Stomach smooth muscle (tissue), 2 donors: ENCODE results near the gene FLYWCH2.

ENCODE experiments used
- H3K27ac ChIP-seq: one replicate; pipeline ENCODE4 v1.7.0; 2013; ENCODE audit warnings: mild to moderate bottlenecking, low read length, inconsistent platforms
- H3K27me3 ChIP-seq, 2 donors: one replicate each; pipeline ENCODE4 v1.7.0; 2013; ENCODE audit warnings: low read length in 2 of 2; ENCODE audit not compliant: insufficient read depth in 2 of 2, control insufficient read depth in 1 of 2
- H3K36me3 ChIP-seq, 2 donors: one replicate each; pipeline ENCODE4 v1.7.0; 2013; ENCODE audit warnings: low read length in 2 of 2; ENCODE audit not compliant: control insufficient read depth in 2 of 2, insufficient read depth in 2 of 2
- H3K4me1 ChIP-seq: one replicate; pipeline ENCODE4 v1.7.0; 2013; ENCODE audit warnings: low read length; ENCODE audit not compliant: control insufficient read depth, insufficient read depth
- H3K4me3 ChIP-seq, 2 donors: one replicate each; pipeline ENCODE4 v1.7.0; 2013; ENCODE audit warnings: low read length in 2 of 2
- H3K9ac ChIP-seq, 2 donors: one replicate each; pipeline ENCODE4 v1.7.0; 2013; ENCODE audit warnings: low read length in 2 of 2, mild to moderate bottlenecking in 1 of 2
- H3K9me3 ChIP-seq, 2 donors: one replicate each; pipeline ENCODE4 v1.7.0; 2013; ENCODE audit warnings: low read length in 2 of 2; ENCODE audit not compliant: control insufficient read depth in 2 of 2
- donor health status: healthy.
- donor health status: Pancreatic carcinoma.

Gene FLYWCH2

DNA sequence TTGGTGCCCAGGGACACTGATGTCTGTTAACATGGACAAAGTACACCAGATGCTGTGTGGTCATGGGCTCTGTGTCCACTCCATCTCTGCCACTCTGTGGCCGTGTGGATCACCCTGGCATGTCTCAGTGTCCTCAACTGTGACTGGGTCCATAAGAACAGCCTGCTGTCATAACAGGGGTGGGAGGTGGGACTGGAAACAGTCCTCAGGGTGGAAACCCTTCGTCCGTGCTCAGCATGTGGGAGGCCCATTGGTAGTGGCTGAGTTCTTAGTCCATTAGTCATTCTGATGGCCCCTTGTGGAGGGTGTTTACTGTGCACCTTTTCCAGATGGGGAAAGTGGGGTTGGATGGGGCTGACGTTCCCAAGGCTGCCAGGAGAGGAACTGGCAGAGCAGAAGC, 12.8 kb downstream of the FLYWCH2 start:
- no peaks in the 10 kb centered on the region for H3K4me1 ChIP-seq
- H3K9me3 ChIP-seq: no peaks in the 10 kb centered on the region
- no peak overlapping the region for H3K4me3 ChIP-seq
- no peak overlapping the region for H3K27ac ChIP-seq
- H3K27me3 ChIP-seq: no peaks in the 10 kb centered on the region
- H3K36me3 ChIP-seq: peaks cover 0 to 10% of the 10 kb centered on the region in 2 donors
- H3K9ac ChIP-seq: no peak overlapping the region

DNA sequence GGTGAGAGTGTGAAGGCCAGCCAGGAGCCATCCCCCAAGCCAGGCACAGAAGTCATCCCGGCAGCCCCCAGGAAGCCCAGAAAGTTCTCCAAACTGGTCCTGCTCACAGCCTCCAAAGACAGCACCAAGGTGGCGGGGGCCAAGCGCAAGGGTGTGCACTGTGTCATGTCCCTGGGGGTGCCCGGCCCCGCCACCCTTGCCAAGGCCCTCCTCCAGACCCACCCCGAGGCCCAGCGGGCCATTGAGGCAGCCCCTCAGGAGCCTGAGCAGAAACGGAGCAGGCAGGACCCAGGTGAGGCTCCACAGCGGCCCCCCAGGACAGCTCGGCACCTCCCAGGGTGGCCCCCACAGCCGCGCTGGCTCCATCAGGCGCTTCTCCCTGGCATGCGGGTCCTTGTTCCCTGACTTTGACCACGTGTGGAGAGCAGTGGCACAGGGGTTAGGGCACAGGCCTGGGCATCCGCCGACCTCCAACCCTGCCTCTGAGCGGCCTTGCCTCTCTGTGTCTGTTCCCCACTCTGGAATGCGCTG, 13.5 kb downstream of the FLYWCH2 start:
- H3K36me3 ChIP-seq: peaks cover 0 to 11% of the 10 kb centered on the region in 2 donors
- H3K27me3 ChIP-seq: no peaks in the 10 kb centered on the region
- no peak overlapping the region for H3K9ac ChIP-seq
- no peaks in the 10 kb centered on the region for H3K4me1 ChIP-seq
- H3K9me3 ChIP-seq: no peaks in the 10 kb centered on the region
- H3K27ac ChIP-seq: no peak overlapping the region
- H3K4me3 ChIP-seq: no peak overlapping the region

DNA sequence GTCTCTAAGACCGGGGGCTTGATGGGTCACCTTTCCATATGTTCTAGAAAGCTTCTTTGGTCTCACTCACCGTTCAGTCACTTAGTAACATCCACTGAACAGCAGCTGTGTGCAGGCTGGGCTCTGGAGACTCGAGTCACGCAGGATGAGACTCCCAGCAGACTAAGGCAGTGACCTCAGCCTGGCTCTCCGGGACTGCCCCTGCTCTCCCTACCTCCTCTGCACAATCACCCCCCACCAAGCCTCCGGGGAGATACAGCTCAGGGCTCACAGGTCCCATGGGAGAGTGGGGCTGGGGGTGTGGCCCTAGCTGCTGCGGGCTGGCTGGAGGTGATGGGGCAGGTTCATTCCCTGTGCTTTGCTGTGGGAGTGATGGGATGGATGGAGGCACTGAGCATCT, 14.1 kb downstream of the FLYWCH2 start:
- Histone ChIP-seq H3K4me3 (no peak overlapping the region), H3K4me1 (no peaks in the 10 kb centered on the region), H3K27ac (no peak overlapping the region), H3K9me3 (no peaks in the 10 kb centered on the region), H3K27me3 (no peaks in the 10 kb centered on the region), H3K9ac (no peak overlapping the region), H3K36me3 (peaks cover 0 to 11% of the 10 kb centered on the region in 2 donors)

DNA sequence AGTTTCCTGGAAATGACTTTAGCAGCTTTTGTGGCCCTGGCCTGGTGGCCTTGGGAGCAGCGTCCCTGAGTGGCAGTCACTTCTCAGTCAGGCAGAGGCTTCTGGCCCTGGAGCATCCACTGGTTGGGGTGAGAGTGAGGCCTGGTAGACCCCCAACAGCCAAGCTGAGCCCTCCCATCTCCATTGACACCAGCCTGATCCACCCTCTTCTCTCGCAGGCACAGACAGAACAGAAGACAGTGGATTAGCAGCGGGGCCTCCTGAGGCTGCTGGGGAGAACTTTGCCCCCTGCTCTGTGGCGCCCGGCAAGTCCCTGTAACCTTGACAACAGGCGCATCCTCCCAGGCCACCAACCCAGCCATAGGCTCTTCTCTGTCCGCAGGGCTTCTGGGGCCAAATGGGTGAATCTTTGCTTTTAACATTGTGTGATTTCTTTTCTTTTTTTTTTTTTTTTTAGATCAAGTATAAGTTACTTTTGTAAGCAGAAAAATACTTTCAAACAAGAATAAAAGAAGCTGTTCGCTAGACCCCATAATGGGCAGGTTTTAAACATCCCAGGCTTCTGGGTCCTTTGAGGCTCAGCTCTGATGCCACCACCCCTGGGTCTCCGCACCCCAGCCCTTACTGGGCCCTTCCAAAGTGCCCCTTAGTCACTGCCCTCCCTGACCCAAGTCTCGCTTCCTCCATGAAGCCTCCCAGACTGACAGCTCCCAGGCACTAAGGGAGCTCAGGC, 16.0 kb downstream of the FLYWCH2 start:
- Histone ChIP-seq H3K9me3 (no peaks in the 10 kb centered on the region), H3K9ac (no peak overlapping the region), H3K36me3 (peaks cover 0 to 11% of the 10 kb centered on the region in 2 donors), H3K4me3 (no peak overlapping the region), H3K4me1 (peaks cover 4% of the 10 kb centered on the region), H3K27me3 (no peaks in the 10 kb centered on the region), H3K27ac (no peak overlapping the region)

DNA sequence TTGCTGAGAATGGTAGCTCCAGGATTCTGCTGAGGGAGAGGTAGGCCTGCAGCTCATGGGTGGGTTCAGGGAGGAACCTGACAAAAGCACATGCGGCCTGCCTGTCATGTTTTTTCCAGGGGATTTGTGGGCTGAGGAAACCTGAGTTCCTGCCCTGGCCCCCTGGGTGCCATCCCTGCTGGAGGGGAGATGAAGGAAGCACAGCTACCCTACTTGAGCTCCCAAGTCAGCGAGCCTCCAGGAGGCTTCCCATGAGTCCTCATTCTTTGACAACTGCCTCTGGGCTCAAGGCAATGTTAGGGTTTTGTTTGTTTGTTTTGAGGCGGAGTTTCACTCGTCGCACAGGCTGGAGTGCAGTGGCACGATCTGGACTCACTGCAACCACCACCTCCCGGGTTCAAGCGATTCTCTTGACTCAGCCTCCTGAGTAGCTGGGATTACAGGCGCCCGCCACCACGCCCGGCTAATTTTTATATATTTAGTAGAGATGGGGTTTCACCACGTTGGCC, 16.6 kb downstream of the FLYWCH2 start:
- Histone ChIP-seq H3K36me3 (peaks cover 0 to 11% of the 10 kb centered on the region in 2 donors), H3K9ac (no peak overlapping the region), H3K9me3 (no peaks in the 10 kb centered on the region), H3K27ac (no peak overlapping the region), H3K4me1 (peaks cover 10% of the 10 kb centered on the region), H3K4me3 (no peak overlapping the region), H3K27me3 (no peaks in the 10 kb centered on the region)

DNA sequence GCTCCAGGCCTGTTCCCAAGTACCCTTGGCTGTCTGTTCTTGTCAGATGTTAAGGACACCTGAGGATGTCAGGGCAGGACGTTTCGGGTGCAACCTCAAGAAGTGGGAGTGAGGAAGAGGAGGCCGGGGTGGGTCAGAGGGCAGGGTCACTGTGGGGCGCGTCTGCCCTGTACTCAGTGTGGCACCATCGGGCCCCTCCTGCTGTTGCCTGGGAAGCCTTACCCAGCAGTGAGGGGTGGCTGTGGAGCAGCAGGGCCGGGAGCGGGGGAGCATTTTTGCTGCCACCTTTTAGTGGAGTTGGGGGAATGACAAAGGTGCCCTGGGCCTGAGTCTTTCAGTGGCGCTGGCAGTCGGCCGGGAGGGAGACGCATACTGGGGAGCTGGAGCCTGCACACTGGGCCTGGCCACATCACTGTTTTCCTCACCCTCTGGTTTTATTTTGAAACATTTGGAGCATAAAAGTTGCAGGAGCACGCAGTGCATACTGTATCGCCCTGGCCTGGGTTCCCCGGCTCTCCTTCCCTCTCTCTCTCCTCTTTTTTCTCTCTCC, 17.6 kb downstream of the FLYWCH2 start:
- no peaks in the 10 kb centered on the region for H3K27me3 ChIP-seq
- H3K36me3 ChIP-seq: peaks cover 0 to 10% of the 10 kb centered on the region in 2 donors
- no peak overlapping the region for H3K27ac ChIP-seq
- peaks cover 13% of the 10 kb centered on the region for H3K4me1 ChIP-seq
- H3K9ac ChIP-seq: no peak overlapping the region
- no peak overlapping the region for H3K4me3 ChIP-seq
- no peaks in the 10 kb centered on the region for H3K9me3 ChIP-seq

DNA sequence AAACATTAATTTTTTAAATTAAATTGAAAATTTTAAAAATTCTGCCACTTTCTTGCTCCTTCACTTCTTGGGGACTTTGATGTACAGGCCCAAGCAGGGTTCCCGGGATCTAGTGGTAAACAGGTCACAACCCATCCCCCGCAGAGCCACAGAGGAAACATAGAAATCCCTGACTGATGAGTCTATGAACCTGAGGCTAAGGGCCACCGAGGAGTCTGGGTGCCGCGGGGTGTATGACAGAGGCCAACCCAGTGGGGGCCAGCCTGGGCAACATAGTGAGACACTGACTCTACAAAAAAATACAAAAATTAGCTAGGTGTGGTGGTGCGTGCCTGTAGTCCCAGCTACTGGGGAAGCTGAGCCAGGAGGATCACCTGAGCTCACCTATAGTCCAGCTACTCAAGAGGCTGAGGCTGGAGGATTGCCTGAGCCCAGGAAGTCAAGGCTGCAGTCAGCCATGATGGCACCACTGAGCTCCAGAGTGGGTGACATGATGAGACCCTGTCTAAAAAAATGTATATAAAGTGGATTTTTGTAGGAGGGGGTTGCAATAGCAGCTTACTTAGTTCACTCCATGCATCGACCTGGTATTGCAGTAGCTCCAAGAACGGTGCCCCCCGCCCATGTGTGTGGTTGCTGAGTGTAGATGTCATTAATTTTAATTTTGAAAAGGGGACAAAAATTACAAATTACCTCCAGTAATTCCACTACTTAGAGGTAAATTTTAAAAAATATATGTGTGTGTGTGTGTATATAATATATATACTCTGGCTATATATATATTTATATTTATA, 19.5 kb downstream of the FLYWCH2 start:
- peaks cover 0 to 6% of the 10 kb centered on the region in 2 donors for H3K36me3 ChIP-seq
- peaks cover 19% of the 10 kb centered on the region for H3K4me1 ChIP-seq
- no peaks in the 10 kb centered on the region for H3K27me3 ChIP-seq
- H3K9me3 ChIP-seq: no peaks in the 10 kb centered on the region
- no peak overlapping the region for H3K4me3 ChIP-seq
- no peak overlapping the region for H3K9ac ChIP-seq
- H3K27ac ChIP-seq: no peak overlapping the region

DNA sequence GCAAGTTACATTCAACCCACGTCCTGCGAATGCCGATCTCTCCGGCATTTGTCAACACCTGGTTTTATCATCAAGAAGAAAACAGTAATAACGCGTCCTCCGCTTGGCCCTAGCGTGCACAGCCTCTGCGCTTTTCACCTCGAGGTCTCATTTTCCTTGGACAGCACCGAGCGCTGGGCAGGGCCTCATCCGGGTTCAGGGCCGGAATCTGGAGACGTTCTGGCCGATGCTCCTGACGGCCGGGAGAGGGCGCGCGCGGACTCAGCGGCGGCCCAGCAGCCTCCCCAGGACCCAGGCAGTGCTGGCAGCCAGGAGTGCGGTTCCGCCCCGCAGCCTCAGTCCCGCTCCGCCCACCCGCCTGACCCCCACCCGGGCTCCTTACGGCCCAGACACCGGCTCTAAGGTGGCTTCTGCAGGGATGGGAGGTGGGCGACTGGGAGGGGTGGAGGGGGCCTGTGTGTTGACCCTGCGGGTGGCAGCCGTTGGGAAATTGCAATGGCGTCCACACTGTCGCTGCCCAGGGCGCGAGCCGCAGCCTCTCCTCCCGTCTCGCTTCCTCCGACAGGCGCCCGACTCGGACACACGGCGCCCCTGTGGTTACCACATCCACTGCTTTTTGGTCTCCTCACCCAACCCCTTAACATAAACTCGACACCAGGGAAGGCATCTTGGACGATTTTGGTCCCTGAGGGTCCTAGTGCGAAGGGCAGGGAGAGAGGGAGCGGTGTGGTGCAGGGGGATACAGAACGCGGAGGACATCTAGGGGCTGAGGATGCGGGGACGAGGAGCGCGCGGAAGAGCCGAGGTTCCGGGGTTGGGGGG, 21.3 kb downstream of the FLYWCH2 start:
- peak overlapping the region; percentile 77 to 92 for H3K4me3 ChIP-seq
- peaks cover 0 to 5% of the 10 kb centered on the region in 2 donors for H3K36me3 ChIP-seq
- peaks cover 19% of the 10 kb centered on the region for H3K4me1 ChIP-seq
- H3K27ac ChIP-seq: peak overlapping the region; percentile 66
- peak overlapping the region; percentile 62 to 75 for H3K9ac ChIP-seq
- H3K27me3 ChIP-seq: no peaks in the 10 kb centered on the region
- no peaks in the 10 kb centered on the region for H3K9me3 ChIP-seq

DNA sequence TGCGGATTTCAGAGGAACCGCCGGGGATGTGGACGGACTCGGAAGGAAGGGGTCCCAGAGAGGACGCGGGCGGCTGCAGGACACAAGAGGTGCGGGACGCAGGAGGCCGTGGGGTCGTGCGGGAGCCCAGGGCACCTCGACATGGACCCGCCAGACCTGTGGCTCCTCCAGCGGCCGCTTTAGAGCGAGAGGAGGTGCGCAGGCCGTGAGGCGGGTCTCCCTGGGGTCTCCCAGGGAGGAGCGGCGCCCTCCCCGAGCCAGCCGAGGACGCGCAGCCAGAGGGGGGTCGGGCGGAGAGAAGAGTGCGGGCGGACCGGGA, 21.9 kb downstream of the FLYWCH2 start:
- Histone ChIP-seq H3K9me3 (no peaks in the 10 kb centered on the region), H3K27ac (peak overlapping the region; percentile 66), H3K9ac (peak overlapping the region; percentile 62 to 75), H3K4me1 (peaks cover 19% of the 10 kb centered on the region), H3K4me3 (peak overlapping the region; percentile 77 to 92), H3K27me3 (no peaks in the 10 kb centered on the region), H3K36me3 (peaks cover 0 to 2% of the 10 kb centered on the region in 2 donors)
